ENCODE results near the gene KIF18B.
"Not testable (repeated sequence)": the region's sequence is repeated elsewhere in the genome, so short reads cannot be mapped to it uniquely, and the experiment has no call there.

Gene KIF18B

DNA sequence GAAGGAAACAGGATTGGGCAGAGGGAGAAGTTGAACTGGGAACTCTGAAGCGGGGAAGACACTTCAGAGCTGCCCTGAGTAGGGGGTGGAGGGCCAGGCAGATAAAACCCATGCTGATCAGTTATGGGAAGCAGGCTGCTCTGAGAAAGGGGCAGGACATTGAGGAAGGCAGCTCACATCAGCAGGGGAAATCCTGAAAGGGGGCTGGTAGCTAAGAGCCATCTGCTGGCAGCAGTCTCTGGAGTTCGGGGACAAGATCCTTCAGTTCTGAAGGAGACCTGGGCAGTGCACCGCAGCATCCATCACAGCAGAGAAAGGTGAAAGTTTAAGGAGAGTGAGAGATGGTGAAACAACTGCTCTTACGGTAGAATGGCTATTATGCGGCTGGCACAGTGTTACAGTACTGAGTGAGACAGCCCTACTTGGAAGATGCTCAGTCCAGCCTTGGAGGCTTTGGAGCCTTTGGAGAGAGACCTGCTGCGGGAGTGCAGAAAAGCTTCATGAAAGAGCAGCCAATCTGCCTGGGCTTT, 5.4 kb upstream of the KIF18B start:
- no peak overlapping the region for H3K4me3 ChIP-seq (ENCODE audit: control insufficient read depth, low read depth, low read length)
- TF ChIP-seq, protein P1, sequence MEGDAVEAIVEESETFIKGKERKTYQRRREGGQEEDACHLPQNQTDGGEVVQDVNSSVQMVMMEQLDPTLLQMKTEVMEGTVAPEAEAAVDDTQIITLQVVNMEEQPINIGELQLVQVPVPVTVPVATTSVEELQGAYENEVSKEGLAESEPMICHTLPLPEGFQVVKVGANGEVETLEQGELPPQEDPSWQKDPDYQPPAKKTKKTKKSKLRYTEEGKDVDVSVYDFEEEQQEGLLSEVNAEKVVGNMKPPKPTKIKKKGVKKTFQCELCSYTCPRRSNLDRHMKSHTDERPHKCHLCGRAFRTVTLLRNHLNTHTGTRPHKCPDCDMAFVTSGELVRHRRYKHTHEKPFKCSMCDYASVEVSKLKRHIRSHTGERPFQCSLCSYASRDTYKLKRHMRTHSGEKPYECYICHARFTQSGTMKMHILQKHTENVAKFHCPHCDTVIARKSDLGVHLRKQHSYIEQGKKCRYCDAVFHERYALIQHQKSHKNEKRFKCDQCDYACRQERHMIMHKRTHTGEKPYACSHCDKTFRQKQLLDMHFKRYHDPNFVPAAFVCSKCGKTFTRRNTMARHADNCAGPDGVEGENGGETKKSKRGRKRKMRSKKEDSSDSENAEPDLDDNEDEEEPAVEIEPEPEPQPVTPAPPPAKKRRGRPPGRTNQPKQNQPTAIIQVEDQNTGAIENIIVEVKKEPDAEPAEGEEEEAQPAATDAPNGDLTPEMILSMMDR (conservative IDR thresholded peaks at IDR 0.05; ENCODE audit: control insufficient read depth, insufficient read depth, low read depth, low read length): no peak
- no peak for DNase-seq (ENCODE audit: low read depth)

DNA sequence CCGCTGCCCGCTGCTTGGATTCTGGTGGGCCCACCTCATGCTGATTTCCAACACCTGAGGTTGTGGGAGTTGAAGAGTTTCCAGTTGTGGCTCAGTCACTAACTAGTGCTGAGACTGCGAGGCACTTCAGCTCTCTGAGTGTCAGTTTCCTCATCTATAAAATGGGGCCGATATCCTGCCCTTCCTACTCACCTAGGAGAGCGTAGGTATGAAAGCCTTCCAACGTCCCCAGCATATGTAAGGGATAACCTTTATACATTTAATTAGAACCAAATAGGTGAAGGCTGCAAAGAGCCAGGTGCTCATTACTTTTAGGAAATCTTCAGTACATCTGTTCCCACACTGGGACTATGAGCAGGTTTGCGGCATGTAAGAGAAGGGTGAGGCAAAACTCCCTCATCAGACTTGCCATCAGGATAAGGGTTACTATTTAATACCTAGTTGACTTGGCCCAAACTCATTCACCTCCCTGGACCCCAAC, 782 bp upstream of the KIF18B start:
- H3K4me3 ChIP-seq (ENCODE audit: control insufficient read depth, low read depth, low read length): peak overlapping the region; percentile 92
- TF ChIP-seq, protein P1 (conservative IDR thresholded peaks at IDR 0.05; ENCODE audit: control insufficient read depth, insufficient read depth, low read depth, low read length): no peak
- DNase-seq (ENCODE audit: low read depth): no peak

DNA sequence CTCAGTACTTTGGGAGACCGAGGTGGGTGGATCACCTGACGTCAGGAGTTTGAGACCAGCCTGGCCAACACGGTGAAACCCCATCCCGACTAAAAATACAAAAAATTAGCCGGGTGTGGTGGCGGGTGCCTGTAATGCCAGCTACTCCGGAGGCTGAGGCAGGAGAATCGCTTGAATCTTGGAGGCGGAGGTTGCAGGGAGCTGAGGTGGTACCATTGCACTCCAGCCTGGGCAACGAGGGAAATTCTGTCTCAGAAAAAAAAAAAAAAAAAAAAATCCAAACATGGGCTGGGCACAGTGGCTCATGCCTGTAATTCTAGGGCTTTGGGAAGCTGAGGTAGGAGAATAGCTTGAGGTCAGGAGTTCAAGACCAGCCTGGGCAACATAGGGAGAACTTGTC, 1.9 kb downstream of the KIF18B start:
- H3K4me3 ChIP-seq (ENCODE audit: control insufficient read depth, low read depth, low read length); DNase-seq (ENCODE audit: low read depth): not testable (repeated sequence)

DNA sequence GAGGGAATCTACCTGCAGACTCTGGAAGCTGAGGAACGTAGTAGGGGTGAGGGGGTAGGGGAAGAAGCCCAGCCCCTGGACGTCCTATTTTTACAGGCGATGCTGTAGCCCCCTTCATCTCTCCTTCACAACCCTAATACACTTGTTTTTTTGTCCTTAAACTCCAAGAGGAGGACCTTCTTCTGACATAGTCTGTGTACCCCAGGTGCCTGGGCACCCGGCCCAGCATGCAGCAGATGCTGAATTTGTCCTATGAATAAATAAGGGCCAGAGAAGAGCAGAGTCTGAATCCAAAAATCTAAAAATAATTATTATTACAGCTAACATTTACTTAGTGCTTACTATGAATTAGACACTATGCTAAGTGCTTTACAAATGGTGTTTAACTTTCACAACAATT, 5.1 kb downstream of the KIF18B start:
- TF ChIP-seq, protein P1 (conservative IDR thresholded peaks at IDR 0.05; ENCODE audit: control insufficient read depth, insufficient read depth, low read depth, low read length): no peak
- no peak for DNase-seq (ENCODE audit: low read depth)
- H3K4me3 ChIP-seq (ENCODE audit: control insufficient read depth, low read depth, low read length): no peak overlapping the region

DNA sequence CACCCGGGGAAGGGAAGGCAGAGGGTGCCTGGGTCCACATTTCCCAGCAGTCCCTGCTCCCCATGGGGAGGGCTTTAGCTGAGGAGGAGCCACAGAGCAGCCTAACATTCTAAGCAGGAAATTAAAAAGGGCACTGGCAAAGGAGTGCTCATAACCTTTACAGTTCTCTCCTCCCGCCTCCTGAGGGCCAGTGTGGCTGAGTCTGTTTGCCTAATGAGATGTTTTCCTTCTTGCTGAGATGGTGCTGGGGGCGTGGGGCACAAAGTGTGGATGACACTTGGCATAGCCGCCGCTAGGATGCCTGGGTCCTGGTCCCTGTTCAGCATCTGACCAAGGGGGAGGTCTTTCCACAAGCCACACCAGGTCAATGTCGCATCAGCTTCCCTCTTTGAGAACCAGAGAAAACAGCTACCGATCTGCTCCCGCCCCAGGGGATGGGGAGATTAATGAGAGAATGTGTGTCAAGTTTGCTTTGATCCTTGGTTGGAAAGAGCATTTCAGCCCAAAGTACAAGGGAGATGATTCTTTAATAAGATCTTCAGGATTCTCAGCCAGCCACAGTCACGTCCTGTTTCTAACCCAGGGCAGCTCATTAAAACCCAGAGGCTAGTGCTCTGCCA, 5.8 kb downstream of the KIF18B start:
- TF ChIP-seq, protein P1 (conservative IDR thresholded peaks at IDR 0.05; ENCODE audit: control insufficient read depth, insufficient read depth, low read depth, low read length): no peak
- DNase-seq (ENCODE audit: low read depth): no peak
- H3K4me3 ChIP-seq (ENCODE audit: control insufficient read depth, low read depth, low read length): no peak overlapping the region

DNA sequence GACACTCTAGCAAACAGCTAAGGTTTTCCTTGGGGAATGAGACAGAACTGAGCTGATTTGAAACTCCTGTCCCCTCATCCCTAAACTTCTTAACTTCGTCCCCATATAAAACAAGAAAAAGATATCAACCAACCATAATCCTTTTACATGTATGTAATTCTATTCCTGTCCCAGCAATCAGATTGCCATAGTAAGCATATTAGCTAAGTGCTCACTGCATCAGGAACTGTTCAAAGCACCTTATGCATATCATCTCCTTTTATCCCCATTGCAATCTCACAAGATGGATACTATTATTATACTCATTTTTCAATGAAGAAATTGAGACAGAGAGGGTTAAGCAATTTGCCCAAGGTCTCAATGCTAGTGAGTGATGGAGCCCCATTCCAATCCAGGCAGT, 6.8 kb downstream of the KIF18B start:
- DNase-seq (ENCODE audit: low read depth): no peak
- H3K4me3 ChIP-seq (ENCODE audit: control insufficient read depth, low read depth, low read length): no peak overlapping the region
- TF ChIP-seq, protein P1 (conservative IDR thresholded peaks at IDR 0.05; ENCODE audit: control insufficient read depth, insufficient read depth, low read depth, low read length): no peak

DNA sequence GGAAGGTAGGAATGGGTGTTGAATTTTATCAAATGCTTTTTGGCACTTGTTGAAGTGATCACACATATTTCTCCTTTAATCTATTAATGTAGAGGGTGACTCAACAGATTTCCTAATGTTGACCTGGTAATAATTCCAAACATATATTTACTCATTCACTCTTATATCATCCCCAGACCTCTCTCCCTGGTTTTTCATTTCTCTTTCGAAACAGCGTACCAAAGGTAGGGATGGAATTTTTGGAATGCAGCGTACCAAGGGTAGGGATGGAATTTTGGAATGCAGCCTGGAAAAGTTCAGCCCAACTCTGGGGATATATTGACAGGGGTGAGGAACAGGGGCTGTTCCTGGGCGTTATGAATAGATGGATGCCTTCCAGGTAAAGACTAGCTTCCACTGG, 7.3 kb downstream of the KIF18B start:
- TF ChIP-seq, protein P1 (conservative IDR thresholded peaks at IDR 0.05; ENCODE audit: control insufficient read depth, insufficient read depth, low read depth, low read length): no peak
- peak; percentile 26 for DNase-seq (ENCODE audit: low read depth)
- no peak overlapping the region for H3K4me3 ChIP-seq (ENCODE audit: control insufficient read depth, low read depth, low read length)
